ENCODE data around the gene LEMD3.
"Not testable (repeated sequence)": the region's sequence is repeated elsewhere in the genome, so short reads cannot be mapped to it uniquely, and the experiment has no call there.

The LEMD3 gene

GRCh38 chr12:65280306-65280705, 110.9 kb downstream of the LEMD3 start:
- DNase-seq: no peak

GRCh38 chr12:65282840-65283239, 113.5 kb downstream of the LEMD3 start:
- no peak for DNase-seq

GRCh38 chr12:65285532-65285931, 116.1 kb downstream of the LEMD3 start:
- not testable (repeated sequence) for DNase-seq

GRCh38 chr12:65287426-65287825, 118.0 kb downstream of the LEMD3 start:
- DNase-seq: no peak

GRCh38 chr12:65292241-65292640, 122.9 kb downstream of the LEMD3 start:
- DNase-seq: no peak

- no peak for DNase-seq
These were observed 124.4 kb downstream of the LEMD3 start for GRCh38 chr12:65293735-65294134.

- no peak for DNase-seq
These were observed 125.4 kb downstream of the LEMD3 start for GRCh38 chr12:65294641-65295262.

- no peak for DNase-seq
These were observed 127.3 kb downstream of the LEMD3 start for GRCh38 chr12:65296508-65297265.
